GM12864 (cell line): Measurements from ENCODE around the gene SDS.
A peak's percentile ranks its signal among the peaks of the same experiment; 100 is the strongest.

Source experiments
- DNase-seq: peaks from one replicate; pipeline ENCODE4 v3.0.0-alpha.2; 2011; ENCODE audit warnings: low read depth
- H3K4me3 ChIP-seq: 2 replicates; pipeline ENCODE4 v1.5.1; 2011; ENCODE audit warnings: mild to moderate bottlenecking, low read depth, low read length, control low read depth
- TF ChIP-seq, protein P1 (sequence below): IDR thresholded peaks from 2 replicates; pipeline ENCODE4 v1.5.1; 2011; ENCODE audit warnings: low read depth, mild to moderate bottlenecking, moderate library complexity, low read length, control low read depth, inconsistent platforms; ENCODE audit errors: missing control alignments

Gene SDS

DNA sequence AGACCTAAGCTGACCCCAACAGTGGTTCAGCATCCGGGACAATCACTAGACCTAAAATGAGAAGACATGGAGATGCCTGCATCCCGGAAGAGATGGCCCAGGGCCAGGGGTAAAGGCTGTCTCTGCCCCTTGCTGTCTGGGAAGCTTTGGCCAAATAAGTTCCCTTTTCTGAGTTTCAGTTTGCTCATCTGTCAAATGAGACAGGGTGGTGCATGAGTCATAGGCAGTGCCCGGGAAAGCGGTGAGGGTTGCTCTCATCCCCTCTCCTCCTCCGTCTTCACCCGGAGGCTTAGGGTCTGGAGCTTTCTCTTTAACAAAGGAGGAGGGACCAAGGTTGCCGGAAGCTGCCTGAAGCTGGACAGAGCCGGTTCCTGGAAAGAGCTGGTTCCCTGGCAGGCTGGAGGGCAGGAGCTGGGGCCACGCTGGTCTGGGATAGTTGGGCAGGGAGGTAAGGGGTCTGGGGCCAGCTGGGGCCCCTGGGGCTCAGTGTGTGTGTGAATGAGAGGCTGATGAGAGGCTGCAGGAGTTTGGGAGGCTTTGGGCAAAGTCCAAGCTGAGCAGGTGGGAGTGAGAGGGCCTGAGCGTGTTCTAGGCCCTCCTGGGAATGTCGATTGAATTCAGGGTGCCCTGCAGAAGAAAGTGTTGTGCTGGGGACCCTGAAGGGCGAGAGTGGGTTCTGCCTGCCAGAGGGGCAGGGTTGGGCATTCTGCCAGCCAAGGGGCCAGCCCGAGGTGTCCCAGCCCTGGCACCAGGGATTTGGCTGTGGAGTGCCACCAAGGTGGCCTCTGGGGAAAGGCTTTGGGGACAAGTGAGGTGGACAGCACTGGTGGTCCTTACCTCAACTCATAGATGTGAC is 18.6 kb upstream of the SDS start, which contains the start of gene SDSL:
Gene SDSL, plus strand, starts transcription at position 351 of the 856 bp plus-strand sequence. CDS start 5,603 bp downstream, outside the sequence.
- TF ChIP-seq, protein P1, sequence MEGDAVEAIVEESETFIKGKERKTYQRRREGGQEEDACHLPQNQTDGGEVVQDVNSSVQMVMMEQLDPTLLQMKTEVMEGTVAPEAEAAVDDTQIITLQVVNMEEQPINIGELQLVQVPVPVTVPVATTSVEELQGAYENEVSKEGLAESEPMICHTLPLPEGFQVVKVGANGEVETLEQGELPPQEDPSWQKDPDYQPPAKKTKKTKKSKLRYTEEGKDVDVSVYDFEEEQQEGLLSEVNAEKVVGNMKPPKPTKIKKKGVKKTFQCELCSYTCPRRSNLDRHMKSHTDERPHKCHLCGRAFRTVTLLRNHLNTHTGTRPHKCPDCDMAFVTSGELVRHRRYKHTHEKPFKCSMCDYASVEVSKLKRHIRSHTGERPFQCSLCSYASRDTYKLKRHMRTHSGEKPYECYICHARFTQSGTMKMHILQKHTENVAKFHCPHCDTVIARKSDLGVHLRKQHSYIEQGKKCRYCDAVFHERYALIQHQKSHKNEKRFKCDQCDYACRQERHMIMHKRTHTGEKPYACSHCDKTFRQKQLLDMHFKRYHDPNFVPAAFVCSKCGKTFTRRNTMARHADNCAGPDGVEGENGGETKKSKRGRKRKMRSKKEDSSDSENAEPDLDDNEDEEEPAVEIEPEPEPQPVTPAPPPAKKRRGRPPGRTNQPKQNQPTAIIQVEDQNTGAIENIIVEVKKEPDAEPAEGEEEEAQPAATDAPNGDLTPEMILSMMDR, result no peak
- DNase-seq, result peak; percentile 57
- peak within 1 kb of the TSS; percentile 62 for H3K4me3 ChIP-seq

DNA sequence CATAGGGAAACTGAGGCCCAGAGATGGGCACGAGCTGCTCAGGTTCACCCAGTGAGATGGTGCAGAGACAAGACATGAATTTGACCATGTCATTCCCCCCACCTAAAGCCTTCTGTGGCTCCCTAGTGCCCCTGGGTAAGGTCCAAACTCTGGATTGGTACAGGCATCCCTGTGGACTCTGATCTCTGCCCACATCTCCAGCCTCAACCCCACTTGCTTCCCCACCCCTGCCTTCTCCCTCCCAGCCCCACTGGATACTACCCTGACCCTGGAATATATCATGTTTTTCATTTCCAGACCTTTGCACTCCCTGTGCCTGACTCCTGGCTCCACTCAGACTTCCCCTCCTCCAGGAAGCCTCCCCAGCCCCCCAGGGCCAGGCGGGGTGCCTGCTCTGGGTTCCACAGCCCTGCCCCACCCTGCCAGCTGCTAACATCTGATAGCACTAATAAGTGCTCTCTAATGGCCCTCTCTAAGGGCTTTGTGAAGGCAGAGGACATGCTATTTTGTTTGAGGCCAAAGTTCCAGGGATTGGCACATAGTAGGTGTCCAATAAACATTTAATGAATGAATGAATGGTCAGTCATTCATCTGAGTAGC is 17.4 kb upstream of the SDS start:
- no peak for DNase-seq
- TF ChIP-seq, protein P1, result no peak
- no peak overlapping the region for H3K4me3 ChIP-seq

DNA sequence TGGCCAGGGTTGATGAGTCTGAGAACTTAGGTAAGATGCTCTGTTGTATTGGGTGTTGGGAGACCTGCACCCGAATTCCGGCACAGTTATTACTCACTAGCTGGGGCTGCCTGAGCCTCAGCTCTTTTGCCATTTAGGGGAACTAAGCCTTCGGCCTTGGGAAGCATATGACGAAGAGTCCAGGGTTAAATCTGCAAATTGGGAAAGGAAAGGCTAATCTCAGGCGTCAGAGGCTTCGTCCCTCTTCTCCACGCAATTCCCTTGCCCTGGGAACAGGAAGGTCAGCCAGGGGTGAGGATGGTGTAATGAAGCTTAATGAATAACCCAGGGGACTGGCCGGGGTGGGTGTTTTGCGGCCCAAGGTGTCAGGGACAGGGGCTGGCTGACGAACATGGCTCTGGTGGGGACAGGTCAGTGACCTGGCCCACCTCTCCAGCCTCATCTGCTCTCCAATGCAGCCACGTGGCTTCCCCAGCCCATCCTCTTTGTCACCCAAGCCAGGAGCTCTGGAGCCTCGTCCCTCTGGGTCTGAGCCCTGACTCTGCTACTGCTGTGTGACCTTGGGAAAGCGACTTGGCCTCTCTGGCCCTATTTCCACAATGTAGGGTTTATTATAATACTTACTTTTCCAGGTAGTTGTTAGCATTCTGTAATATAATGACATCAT is 14.7 kb upstream of the SDS start:
- TF ChIP-seq, protein P1, result no peak
- no peak overlapping the region for H3K4me3 ChIP-seq
- no peak for DNase-seq

DNA sequence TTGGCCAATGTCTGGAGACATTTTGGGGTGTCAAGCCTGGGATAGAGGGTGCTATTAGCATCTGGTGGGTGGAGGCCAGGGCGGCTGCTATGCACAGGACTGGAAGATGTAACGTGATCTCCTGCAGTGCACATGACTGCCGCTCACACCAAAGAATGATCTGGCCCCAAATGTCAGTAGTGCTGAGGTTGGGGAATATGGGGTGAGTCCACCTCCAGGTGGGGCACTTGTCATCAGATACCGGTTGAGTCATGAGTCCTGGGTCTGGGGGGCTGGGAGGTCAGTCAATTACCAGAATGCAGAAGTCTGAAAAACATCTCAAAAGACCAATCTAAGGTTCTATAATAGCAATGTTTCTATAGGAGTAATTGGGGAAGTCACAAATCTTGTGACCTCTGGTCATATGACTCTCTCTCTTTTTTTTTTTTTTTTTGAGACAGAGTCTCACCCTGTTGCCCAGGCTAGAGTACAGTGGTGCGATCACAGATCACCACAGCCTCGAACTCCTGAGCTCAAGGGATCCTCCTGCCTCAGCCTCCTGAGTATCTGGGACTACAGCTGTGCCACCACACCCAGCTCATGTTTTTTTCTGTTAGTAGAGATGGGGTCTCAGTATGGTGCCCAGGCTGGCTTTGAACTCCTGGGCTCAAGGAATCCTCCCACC is 12.5 kb upstream of the SDS start:
- TF ChIP-seq, protein P1, result no peak
- H3K4me3 ChIP-seq, result no peak overlapping the region
- DNase-seq, result no peak

DNA sequence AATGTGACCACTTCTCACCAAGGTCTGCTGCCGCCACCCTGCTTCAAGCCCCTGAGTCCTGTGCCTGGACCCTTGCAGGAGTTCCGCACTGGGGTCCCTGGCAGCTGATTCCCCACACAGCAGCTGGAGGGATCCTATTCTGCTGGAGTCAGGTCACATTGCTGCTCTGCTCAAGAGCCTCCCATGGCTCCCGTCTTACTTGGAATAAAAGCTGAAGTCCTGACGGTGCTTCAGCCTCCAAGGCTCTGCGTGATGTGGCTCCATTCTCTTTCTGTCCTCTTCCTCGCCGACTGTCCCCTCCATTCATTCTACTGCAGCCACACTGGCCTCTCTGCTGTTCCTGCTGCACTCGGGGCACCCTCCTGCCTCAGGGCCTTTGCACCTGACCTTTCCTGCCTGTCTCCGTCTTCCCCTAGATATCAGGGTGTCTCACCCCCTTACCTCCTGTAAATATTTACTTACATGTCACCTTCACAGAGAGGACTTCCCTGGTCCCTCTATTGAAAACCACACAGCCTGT is 10.9 kb upstream of the SDS start:
- no peak for DNase-seq
- TF ChIP-seq, protein P1, result no peak
- H3K4me3 ChIP-seq, result no peak overlapping the region

DNA sequence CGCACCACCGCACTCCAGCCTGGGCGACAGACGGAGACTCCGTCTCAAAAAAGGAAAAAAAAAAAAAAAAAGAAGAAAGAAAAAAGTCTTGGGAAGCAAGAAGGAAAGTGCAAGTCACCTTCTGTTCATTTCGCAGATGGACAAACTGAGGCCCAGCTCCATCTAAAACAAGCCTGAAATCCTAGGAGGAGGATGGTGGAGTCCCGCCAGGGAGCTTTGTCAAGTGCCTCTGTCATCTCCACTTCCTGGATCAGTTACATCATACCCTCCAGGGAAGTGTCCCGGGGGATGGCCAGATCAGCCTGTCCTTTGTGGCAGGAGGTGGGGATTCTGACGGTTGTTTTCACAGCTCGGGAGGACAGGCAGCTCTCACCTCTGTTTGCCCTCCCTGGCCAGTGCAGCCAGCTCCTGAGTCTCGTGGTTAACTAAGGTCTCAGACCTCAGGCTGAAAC is 9.8 kb upstream of the SDS start:
- TF ChIP-seq, protein P1, result no peak
- no peak for DNase-seq
- no peak overlapping the region for H3K4me3 ChIP-seq
